ENCODE results near the gene C11orf86.

C11orf86 gene

DNA sequence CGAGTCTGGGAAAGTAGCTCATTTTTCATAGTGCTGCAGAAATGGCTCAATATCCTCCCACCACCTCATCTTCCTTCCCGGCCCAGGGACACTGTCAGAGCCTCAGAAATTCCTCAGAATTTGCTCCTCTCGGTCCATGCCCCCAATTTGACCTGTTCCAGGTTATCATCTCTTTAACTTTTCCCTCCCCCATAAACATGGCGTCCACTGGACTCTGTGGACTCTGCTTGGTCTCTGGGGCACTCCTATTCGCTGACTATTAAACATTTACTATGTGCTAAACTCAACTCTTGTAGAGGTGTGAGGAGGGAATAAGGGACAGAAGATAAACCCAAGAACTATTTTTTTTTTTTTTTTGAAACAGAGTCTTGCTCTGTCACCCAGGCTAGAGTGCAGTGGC lies 8.8 kb upstream of the C11orf86 start:
- no peak for DNase-seq (ENCODE audit: extremely low read depth in 1 of 2, low read depth in 1 of 2)

DNA sequence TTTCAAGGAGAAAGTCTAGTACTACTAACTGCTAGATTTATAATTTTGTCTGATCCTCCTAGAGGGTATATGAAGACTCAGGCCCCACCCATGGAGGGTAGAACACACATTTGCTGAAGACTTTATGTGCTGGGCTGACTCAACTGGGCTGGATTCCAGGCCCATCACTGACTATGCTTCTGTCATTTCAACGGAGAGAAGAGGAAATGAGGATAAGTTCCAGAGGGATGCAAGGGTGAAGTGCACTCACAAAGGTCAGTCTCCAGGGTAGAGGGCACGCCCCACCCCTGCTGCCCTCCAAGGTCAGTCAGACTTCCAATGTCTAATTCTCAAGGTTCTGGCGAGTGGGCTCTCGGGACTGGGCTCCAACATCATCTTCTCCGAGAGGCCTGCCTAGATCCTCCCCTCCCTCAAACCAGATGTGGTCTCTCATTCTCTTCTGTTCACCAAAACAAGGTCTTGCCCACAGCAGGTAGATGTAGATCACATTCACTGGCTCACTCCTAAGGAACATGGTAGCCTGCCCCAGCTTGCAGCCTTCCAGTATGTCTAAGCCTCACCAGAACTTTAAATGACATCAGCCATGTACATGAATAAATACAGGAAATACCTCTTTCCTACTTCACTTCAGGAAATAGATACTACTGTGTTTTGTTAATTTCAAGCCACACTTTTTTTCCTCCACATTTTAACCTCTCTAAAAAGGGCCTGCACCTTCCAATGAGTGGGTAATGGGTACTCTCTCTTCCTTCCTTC lies 7.3 kb upstream of the C11orf86 start:
- DNase-seq (ENCODE audit: extremely low read depth in 1 of 2, low read depth in 1 of 2) = no peak

DNA sequence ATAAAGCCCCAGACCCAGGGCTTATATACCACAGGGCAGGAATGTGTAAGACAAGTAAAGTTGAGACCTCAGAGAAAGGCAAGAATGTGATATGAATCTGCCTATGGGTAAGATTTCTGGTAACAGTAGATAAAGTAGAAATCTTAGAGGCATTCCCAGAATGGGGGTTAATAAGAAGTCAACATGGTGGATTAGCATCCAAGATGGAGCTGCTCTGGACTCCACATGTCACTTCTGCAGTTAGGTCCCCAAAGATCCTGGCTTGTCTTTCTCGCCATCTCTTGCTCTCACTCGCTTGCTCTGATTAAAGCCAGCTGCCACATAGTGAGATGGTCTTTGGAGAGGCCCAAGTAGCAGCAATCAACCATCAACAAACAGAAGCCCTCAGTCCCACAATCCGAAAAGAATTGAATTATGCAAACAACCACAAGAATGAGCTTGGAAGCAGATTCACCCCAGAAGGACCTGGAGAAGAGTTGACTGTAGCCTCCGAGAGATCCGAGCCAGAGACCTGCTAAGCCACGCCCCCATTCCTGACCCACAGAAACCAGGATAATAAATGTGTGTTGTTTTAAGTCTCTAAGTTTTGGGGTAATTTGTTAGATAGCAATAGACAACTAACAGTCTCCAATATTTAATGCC lies 5.4 kb upstream of the C11orf86 start:
- DNase-seq (ENCODE audit: extremely low read depth in 1 of 2, low read depth in 1 of 2) = no peak

DNA sequence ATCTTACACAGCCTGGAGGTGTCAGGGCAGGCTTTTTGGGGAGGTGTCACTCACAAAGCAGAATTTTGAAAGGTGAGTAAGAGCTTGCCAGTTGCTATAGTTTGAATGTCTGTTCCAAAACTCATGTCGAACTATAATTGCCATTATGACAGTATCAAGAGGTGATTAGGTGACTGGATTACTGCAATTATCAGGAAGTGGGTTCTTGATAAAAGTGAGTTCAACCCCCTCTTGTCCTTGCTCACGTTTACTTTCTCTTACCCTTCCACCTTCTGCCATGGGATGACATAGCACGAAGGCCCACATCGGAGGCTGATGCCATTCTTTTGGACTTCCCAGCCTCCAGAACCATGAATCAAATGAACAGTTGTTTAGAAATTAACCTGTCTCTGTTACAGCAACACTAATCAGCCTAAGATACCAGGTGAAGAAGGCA lies 4.7 kb upstream of the C11orf86 start:
- DNase-seq (ENCODE audit: extremely low read depth in 1 of 2, low read depth in 1 of 2) = no peak

GRCh38 chr11:66970807-66971442 lies 4.2 kb upstream of the C11orf86 start:
- peak in 1 of 2 donors; percentile 53 for DNase-seq (ENCODE audit: extremely low read depth in 1 of 2, low read depth in 1 of 2)

- no peak for DNase-seq (ENCODE audit: extremely low read depth in 1 of 2, low read depth in 1 of 2)
Observed at GRCh38 chr11:66971488-66971887, 3.6 kb upstream of the C11orf86 start.

- no peak for DNase-seq (ENCODE audit: extremely low read depth in 1 of 2, low read depth in 1 of 2)
Observed at GRCh38 chr11:66973956-66974580, 1.0 kb upstream of the C11orf86 start.

- no peak for DNase-seq (ENCODE audit: extremely low read depth in 1 of 2, low read depth in 1 of 2)
Observed at GRCh38 chr11:66975405-66976027, 412 bp downstream of the C11orf86 start.

GRCh38 chr11:66976028-66976467 lies 944 bp downstream of the C11orf86 start:
- no peak for DNase-seq (ENCODE audit: extremely low read depth in 1 of 2, low read depth in 1 of 2)

- DNase-seq (ENCODE audit: extremely low read depth in 1 of 2, low read depth in 1 of 2) = no peak
Observed at GRCh38 chr11:66976925-66977324, 1.8 kb downstream of the C11orf86 start.

DNA sequence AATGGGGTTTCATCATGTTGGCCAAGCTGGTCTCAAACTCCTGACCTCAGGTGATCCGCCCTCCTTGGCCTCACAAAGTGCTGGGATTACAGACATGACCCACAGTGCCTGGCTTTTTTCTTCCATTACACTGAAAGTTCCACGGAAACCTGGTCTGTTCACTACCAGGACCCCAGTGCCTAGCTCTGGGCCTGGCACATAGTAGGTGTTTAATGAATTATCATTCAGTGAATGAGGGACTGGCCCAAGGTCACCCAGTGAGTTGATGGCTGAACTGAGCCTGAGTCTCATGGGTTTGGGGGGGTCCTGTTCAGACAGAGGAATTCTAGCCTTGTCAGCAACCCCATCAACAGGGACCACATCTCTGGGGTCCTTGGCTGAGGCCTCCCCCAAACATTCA lies 3.1 kb downstream of the C11orf86 start:
- no peak for DNase-seq (ENCODE audit: extremely low read depth in 1 of 2, low read depth in 1 of 2)

GRCh38 chr11:66978717-66979116 lies 3.6 kb downstream of the C11orf86 start:
- DNase-seq (ENCODE audit: extremely low read depth in 1 of 2, low read depth in 1 of 2) = no peak

DNA sequence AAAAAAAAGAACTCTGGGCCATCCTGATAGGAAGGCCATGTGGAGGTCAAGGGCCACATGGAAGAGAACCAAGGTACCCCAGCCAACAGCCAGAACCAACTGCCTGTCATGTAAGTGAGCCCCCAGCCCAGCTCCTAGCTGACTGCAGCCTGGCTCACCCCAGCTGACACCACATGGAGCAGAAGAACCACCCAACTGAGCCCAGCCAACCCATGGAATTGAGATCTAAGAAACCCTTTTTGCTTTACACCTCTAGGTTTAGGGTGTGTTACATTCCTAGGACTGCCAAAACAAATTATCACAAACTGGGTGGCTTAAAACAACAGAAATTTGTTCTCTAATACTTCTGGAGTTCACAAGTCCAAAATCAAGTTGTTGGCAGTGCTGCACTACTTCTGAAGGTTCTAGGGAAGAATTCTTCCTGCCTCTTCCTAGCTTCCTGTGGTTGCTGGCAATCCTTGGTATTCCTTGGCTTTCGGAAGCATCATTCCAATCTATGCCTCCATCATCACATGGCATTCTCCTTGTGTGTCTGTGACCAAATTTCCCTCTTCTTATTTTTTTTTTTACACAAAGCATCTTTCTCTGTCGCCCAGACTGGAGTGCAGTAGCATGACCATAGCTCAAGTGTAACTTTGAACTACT lies 4.4 kb downstream of the C11orf86 start:
- DNase-seq (ENCODE audit: extremely low read depth in 1 of 2, low read depth in 1 of 2) = no peak

DNA sequence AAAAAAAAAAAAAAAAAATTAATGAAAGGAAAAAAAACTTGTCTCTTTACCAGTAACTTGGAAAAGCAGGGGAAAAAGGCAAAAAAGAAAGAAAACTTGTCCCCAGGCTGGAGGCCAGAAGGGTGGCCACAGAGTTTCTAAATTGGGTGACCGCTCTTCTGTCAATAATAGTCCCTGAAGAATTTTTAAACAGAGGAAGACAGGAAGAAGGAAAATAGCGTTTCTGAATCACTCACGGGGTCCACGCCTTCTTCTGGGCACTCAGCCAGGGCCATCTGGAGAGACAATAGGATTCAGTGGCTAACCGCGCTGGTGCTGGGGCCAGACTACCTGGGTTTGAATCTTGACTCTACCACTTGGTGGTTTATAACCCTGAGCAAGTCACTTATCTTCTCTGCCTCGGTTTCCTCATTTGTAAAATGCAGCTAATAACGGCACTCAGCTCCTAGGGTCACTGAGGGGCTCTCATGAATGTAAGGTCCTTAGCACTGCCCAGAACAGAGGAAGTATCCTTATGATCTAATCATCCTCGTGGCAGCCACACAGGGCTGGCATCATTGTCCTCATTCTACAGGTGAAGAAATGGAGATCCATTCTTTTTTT lies 7.0 kb downstream of the C11orf86 start:
- no peak for DNase-seq (ENCODE audit: extremely low read depth in 1 of 2, low read depth in 1 of 2)

DNA sequence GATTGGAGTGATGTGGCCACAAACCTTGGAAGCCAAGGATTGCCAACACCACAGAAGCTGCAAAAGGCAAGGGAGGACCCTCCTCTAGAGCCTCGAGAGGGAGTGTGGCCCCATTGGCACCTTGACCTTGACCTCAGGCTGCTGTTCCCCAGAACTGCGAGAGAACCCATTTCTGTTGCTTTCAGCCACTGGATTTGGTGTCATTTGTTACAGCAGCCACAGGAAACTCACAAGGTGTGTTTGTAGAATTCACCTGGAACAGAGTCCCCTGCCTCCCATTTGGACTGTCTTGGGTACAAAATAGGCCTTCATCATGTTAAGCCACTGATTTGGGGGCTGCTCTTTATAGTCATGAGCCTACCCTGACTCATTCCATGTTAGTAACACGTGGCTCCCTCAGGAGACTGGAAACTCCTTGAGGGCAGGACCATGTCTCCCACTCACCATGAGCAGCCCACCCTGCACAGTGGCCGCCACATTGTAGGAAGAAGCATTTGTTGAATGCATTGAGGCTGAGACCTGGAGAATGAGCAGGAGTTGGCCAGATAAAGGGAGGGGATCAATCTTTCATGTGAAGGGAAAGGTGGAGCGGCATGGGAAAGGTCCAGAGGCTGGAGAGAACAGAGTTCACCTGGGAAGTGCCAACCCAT lies 8.3 kb downstream of the C11orf86 start:
- no peak for DNase-seq (ENCODE audit: extremely low read depth in 1 of 2, low read depth in 1 of 2)

DNA sequence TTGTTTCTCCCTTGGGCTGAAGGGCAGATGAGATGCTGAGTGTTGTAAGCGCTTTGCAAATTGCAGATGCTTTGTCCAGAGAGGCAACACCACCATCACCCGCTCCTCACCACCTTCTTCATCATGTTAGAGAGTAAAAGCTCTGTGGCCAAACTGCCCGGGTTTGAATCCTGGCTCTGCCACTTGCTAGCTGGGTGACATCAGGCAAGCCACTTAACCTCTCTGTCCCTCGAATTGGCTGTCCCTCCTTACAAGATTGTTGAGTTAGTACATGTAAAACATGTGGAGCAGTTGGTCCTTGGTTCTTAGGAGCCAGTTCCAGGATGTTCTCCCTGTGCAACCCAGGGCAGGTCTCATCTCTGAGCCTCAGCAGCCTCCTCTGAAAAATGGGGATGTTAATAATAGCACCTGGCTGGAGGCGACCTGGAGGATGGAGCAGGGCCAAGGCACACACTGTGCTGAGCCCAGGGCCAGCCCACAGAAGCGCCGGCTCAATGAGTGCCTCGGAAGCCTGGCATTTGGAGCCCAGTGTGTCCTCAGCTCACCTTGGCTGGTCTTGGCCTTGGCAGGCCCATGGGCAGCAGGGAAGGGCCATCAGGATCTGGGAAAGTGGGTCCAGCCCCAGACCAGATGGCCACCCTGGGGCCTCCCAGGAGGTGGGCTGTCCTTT lies 10.5 kb downstream of the C11orf86 start:
- DNase-seq (ENCODE audit: extremely low read depth in 1 of 2, low read depth in 1 of 2) = no peak

DNA sequence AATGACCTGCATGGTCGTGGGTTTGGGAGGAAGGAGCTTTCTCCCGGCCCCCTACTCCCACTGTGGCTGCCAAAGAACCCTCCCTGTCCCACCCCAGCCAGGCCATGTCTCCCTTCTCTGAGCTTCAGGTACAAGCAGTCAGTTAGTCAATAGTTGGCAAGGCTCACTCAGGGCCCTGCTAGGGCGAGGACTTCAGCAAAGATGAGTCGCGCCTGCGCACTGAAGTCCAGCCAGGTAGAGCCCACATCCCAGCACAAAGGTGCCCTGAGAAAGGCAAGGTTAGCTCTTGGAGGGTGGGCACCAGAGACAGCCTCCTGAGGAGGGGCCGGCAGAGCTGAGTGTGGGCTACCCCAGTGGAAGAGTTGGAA lies 11.1 kb downstream of the C11orf86 start:
- DNase-seq (ENCODE audit: extremely low read depth in 1 of 2, low read depth in 1 of 2) = no peak

DNA sequence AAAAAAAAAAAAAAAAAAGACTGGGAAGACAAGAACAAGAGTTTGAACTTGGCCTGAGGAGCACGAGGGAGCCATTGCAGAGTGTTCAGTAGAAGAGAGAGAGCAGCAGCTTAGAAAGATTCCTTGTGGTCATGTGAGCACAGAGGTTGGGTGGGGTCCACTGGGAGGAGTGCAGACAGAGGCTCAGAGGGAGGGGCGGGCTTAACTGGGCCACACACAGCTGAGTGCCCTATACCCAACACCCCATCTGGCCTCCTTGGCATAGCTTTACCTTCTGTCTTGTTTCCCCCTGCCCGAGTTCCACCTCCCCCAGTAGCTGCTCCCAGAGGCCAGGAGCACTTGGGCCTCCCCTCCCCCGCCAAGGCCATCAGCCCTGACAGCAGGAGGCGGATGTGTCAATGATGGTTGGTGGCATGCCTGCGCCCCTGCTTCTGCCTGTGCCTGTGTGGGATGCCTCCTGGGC lies 12.1 kb downstream of the C11orf86 start:
- DNase-seq (ENCODE audit: extremely low read depth in 1 of 2, low read depth in 1 of 2) = no peak
